HepG2 (cell line): ENCODE results near the gene MED20. TPM values are rescaled to one million over a fixed set of nuclear protein-coding genes. Genes with fewer than 3 reads are reported as not detected.

Experiments used
- DMTF1 ChIP-seq: sonication (generic); formaldehyde crosslinking; IDR thresholded peaks from 2 replicates; pipeline ENCODE4 v1.4.0; 2020; ENCODE audit warnings: mild to moderate bottlenecking, missing genetic modification reagents
- HNF1B ChIP-seq: sonication (generic); formaldehyde crosslinking; IDR thresholded peaks from 2 replicates; pipeline ENCODE4 v1.5.1; 2020; ENCODE audit warnings: mild to moderate bottlenecking, moderate library complexity, missing genetic modification reagents
- KMT2A ChIP-seq: sonication (generic); formaldehyde crosslinking; IDR thresholded peaks from 2 replicates; pipeline ENCODE4 v1.4.0; 2020; ENCODE audit warnings: missing genetic modification reagents
- TOPORS ChIP-seq: sonication (generic); formaldehyde crosslinking; IDR thresholded peaks from 2 replicates; pipeline ENCODE4 v1.8.0; 2023; ENCODE audit warnings: mild to moderate bottlenecking, missing genetic modification reagents
- ZBTB33 ChIP-seq: sonication (generic); formaldehyde crosslinking; IDR thresholded peaks from 2 replicates; pipeline ENCODE4 v1.4.0; 2020; ENCODE audit warnings: missing genetic modification reagents
- ZBTB39 ChIP-seq: sonication (generic); formaldehyde crosslinking; IDR thresholded peaks from 2 replicates; pipeline ENCODE4 v1.5.0; 2020; ENCODE audit warnings: missing genetic modification reagents
- ZFP36L2 ChIP-seq: sonication (generic); formaldehyde crosslinking; IDR thresholded peaks from 2 replicates; pipeline ENCODE4 v1.4.0; 2020; ENCODE audit warnings: missing genetic modification reagents
- ZNF18 ChIP-seq: sonication (generic); formaldehyde crosslinking; IDR thresholded peaks from 2 replicates; pipeline ENCODE4 v1.8.0; 2022; ENCODE audit warnings: mild to moderate bottlenecking, missing genetic modification reagents; ENCODE audit not compliant: insufficient replicate concordance
- ZNF281 ChIP-seq: sonication (generic); formaldehyde crosslinking; IDR thresholded peaks from 2 replicates; pipeline ENCODE4 v1.4.0; 2020; ENCODE audit warnings: missing genetic modification reagents, borderline replicate concordance
- ZNF350 ChIP-seq: sonication (generic); formaldehyde crosslinking; IDR thresholded peaks from 2 replicates; pipeline ENCODE4 v1.4.0; 2020; ENCODE audit warnings: mild to moderate bottlenecking, low read depth, missing genetic modification reagents, borderline replicate concordance
- ZNF589 ChIP-seq: sonication (generic); formaldehyde crosslinking; conservative IDR thresholded peaks from 2 replicates; pipeline ENCODE4 v1.8.0; 2022; ENCODE audit warnings: mild to moderate bottlenecking, moderate library complexity, missing genetic modification reagents
- ZNF615 ChIP-seq: sonication (generic); formaldehyde crosslinking; IDR thresholded peaks from 2 replicates; pipeline ENCODE4 v1.5.0; 2020; ENCODE audit warnings: mild to moderate bottlenecking, missing genetic modification reagents, borderline replicate concordance
- ZNF83 ChIP-seq: sonication (generic); formaldehyde crosslinking; IDR thresholded peaks from 2 replicates; pipeline ENCODE4 v1.4.0; 2020; ENCODE audit warnings: missing genetic modification reagents, mild to moderate bottlenecking, borderline replicate concordance
- ZSCAN31 ChIP-seq: sonication (generic); formaldehyde crosslinking; IDR thresholded peaks from 2 replicates; pipeline ENCODE4 v1.5.0; 2020; ENCODE audit warnings: low read depth, mild to moderate bottlenecking, missing genetic modification reagents
- polyA plus RNA-seq, 8 experiments: library from polyadenylated mRNA; depleted of rRNA in 3 of 8; stranded (reverse) in 7 of 8; unstranded in 1 of 8; fragments of >200 nt; fragmentation: Illumina TruSeq in 4 of 8; extraction: Trizol in 4 of 8; gene quantifications; 2 replicates each; pipeline versions ENCODE4 v1.2.1 to v1.2.3, GENCODE V29; 2011 to 2016; ENCODE audit warnings: low read depth in 4 of 8, missing spikeins in 1 of 8, mixed read lengths in 1 of 8; ENCODE audit not compliant: insufficient read depth in 1 of 8
- total RNA-seq, 5 experiments: library from RNA; depleted of rRNA; stranded (reverse); fragments of >200 nt; fragmentation: Illumina TruSeq; extraction: Trizol; gene quantifications; 2 replicates each; pipeline ENCODE4 v1.2.3, GENCODE V29; 2016; ENCODE audit warnings: low read depth in 1 of 5

MED20 gene
- total and polyA plus RNA-seq, 2 of the 13 experiments (the other 11 are each of a cell fraction or from before 2014, with no cell fraction given), result 28.1 to 41.1 TPM

- TF ChIP-seq ZNF281 (CRISPR knock-in tag) (peak; percentile 39; the same call in 1 of the 2 replicates), ZNF350 (CRISPR knock-in tag) (0 out of 2 replicates have a peak, but pooled peaks have one; percentile 4), ZNF615 (CRISPR knock-in tag) (no peak), ZBTB33 (CRISPR knock-in tag) (no peak), ZNF18 (CRISPR knock-in tag) (no peak), HNF1B (CRISPR knock-in tag) (no peak), ZFP36L2 (no peak), DMTF1 (no peak), ZBTB39 (CRISPR knock-in tag) (0 out of 2 replicates have a peak, but pooled peaks have one; percentile 6), TOPORS (CRISPR knock-in tag) (no peak), ZNF589 (CRISPR knock-in tag) (0 out of 2 replicates have a peak, but pooled peaks have one; percentile 21), ZNF83 (CRISPR knock-in tag) (no peak), KMT2A (CRISPR knock-in tag) (no peak), ZSCAN31 (no peak)
These were observed 19.2 kb upstream of the MED20 start (continued) for GRCh38 chr6:41939848-41940758.
